Measurements from ENCODE around the gene NSDHL.

The NSDHL gene

GRCh38 chrX:152898442-152898841, 67.6 kb downstream of the NSDHL start:
- TF ChIP-seq CTCF (IDR thresholded peaks at IDR 0.05; ENCODE audit: borderline replicate concordance, insufficient read depth, low read depth, low read length): no peak
- H3K4me3 ChIP-seq (ENCODE audit: low read depth, low read length): no peak overlapping the region

- TF ChIP-seq CTCF (IDR thresholded peaks at IDR 0.05; ENCODE audit: borderline replicate concordance, insufficient read depth, low read depth, low read length): no peak
- H3K4me3 ChIP-seq (ENCODE audit: low read depth, low read length): no peak overlapping the region
Measured at GRCh38 chrX:152899111-152899873, 68.4 kb downstream of the NSDHL start.

GRCh38 chrX:152899874-152900719, 69.2 kb downstream of the NSDHL start:
- no peak overlapping the region for H3K4me3 ChIP-seq (ENCODE audit: low read depth, low read length)
- no peak for TF ChIP-seq CTCF (IDR thresholded peaks at IDR 0.05; ENCODE audit: borderline replicate concordance, insufficient read depth, low read depth, low read length)

- no peak for TF ChIP-seq CTCF (IDR thresholded peaks at IDR 0.05; ENCODE audit: borderline replicate concordance, insufficient read depth, low read depth, low read length)
- H3K4me3 ChIP-seq (ENCODE audit: low read depth, low read length): no peak overlapping the region
Measured at GRCh38 chrX:152900937-152901445, 70.1 kb downstream of the NSDHL start.

- H3K4me3 ChIP-seq (ENCODE audit: low read depth, low read length): no peak overlapping the region
- TF ChIP-seq CTCF (IDR thresholded peaks at IDR 0.05; ENCODE audit: borderline replicate concordance, insufficient read depth, low read depth, low read length): no peak
Measured at GRCh38 chrX:152901816-152902501, 71.1 kb downstream of the NSDHL start.

- no peak for TF ChIP-seq CTCF (IDR thresholded peaks at IDR 0.05; ENCODE audit: borderline replicate concordance, insufficient read depth, low read depth, low read length)
- H3K4me3 ChIP-seq (ENCODE audit: low read depth, low read length): no peak overlapping the region
Measured at GRCh38 chrX:152902502-152902820, 71.6 kb downstream of the NSDHL start.
